ENCODE data around the gene PTBP2. TPM values are rescaled to one million over a fixed set of nuclear protein-coding genes. Genes with fewer than 3 reads are reported as not detected.

The PTBP2 gene
- total and polyA plus RNA-seq, 2 experiments from 2014 or later: 6.7 to 60.7 TPM

- H3K4me3 ChIP-seq: peak overlapping the region; percentile 93
- no peaks in the 10 kb centered on the region for H3K36me3 ChIP-seq (replicated peaks; ENCODE audit: insufficient read depth, low read depth)
- no peaks in the 10 kb centered on the region for H3K27me3 ChIP-seq
- H3K79me2 ChIP-seq: peaks cover 72% of the 10 kb centered on the region
- no peak overlapping the region for H2AFZ ChIP-seq
- H3K4me2 ChIP-seq: peak overlapping the region; percentile 77
- H4K20me1 ChIP-seq (ENCODE audit: insufficient read depth, poor library complexity, severe bottlenecking): peaks cover 10% of the 10 kb centered on the region
- no peaks in the 10 kb centered on the region for H3K9me3 ChIP-seq (ENCODE audit: low read depth)
- no peak for DNase-seq (ENCODE audit: low spot score)
- TF ChIP-seq EZH2 (IDR thresholded peaks at IDR 0.05; ENCODE audit: borderline replicate concordance): no peak
- TF ChIP-seq CTCF (IDR thresholded peaks at IDR 0.05; ENCODE audit: poor library complexity): no peak
- no peak for TF ChIP-seq EZH2phosphoT487 (IDR thresholded peaks at IDR 0.05; ENCODE audit: low read depth, severe bottlenecking, unreplicated experiment)
- H3K9me2 ChIP-seq (replicated peaks; ENCODE audit: insufficient read depth): no peaks in the 10 kb centered on the region
- WGBS (ENCODE audit: low lambda C conversion rate, missing lambda C conversion rate): 84% methylated on average over 3 of the region's 3 CpGs
- no peak overlapping the region for H3K27ac ChIP-seq
- H3K4me1 ChIP-seq (ENCODE audit: insufficient read depth): peaks cover 14% of the 10 kb centered on the region
These were observed 2.4 kb downstream of the PTBP2 start for GRCh38 chr1:96723936-96724335.

- Histone ChIP-seq H3K4me3 (no peak overlapping the region), H3K27me3 (no peaks in the 10 kb centered on the region), H3K79me2 (peaks cover 100% of the 10 kb centered on the region), H3K4me2 (no peak overlapping the region), H2AFZ (no peak overlapping the region), H3K9me3 (ENCODE audit: low read depth) (no peaks in the 10 kb centered on the region), H3K9me2 (replicated peaks; ENCODE audit: insufficient read depth) (no peaks in the 10 kb centered on the region), H4K20me1 (ENCODE audit: insufficient read depth, poor library complexity, severe bottlenecking) (peaks cover 45% of the 10 kb centered on the region), H3K36me3 (replicated peaks; ENCODE audit: insufficient read depth, low read depth) (no peaks in the 10 kb centered on the region), H3K27ac (no peak overlapping the region), H3K4me1 (ENCODE audit: insufficient read depth) (peaks cover 14% of the 10 kb centered on the region)
- no peak for DNase-seq (ENCODE audit: low spot score)
- TF ChIP-seq EZH2 (IDR thresholded peaks at IDR 0.05; ENCODE audit: borderline replicate concordance): no peak
- no peak for TF ChIP-seq CTCF (IDR thresholded peaks at IDR 0.05; ENCODE audit: poor library complexity)
- no peak for TF ChIP-seq EZH2phosphoT487 (IDR thresholded peaks at IDR 0.05; ENCODE audit: low read depth, severe bottlenecking, unreplicated experiment)
- 91% methylated on average over 3 of the region's 3 CpGs for WGBS (ENCODE audit: low lambda C conversion rate, missing lambda C conversion rate)
These were observed 6.3 kb downstream of the PTBP2 start for GRCh38 chr1:96727860-96728259.

- Histone ChIP-seq H3K27me3 (no peaks in the 10 kb centered on the region), H4K20me1 (ENCODE audit: insufficient read depth, poor library complexity, severe bottlenecking) (peaks cover 46% of the 10 kb centered on the region), H3K79me2 (peaks cover 100% of the 10 kb centered on the region)
These were observed 9.2 kb downstream of the PTBP2 start for GRCh38 chr1:96730574-96731298.

More at GRCh38 chr1:96730574-96731298, 9.2 kb downstream of the PTBP2 start:
- DNase-seq (ENCODE audit: low spot score): peak; percentile 12
- H3K4me1 ChIP-seq (ENCODE audit: insufficient read depth): peaks cover 6% of the 10 kb centered on the region
- no peak overlapping the region for H2AFZ ChIP-seq
- no peaks in the 10 kb centered on the region for H3K9me2 ChIP-seq (replicated peaks; ENCODE audit: insufficient read depth)
- no peak overlapping the region for H3K27ac ChIP-seq
- 89% methylated on average over 4 of the region's 4 CpGs for WGBS (ENCODE audit: low lambda C conversion rate, missing lambda C conversion rate)
- H3K4me2 ChIP-seq: no peak overlapping the region
- no peaks in the 10 kb centered on the region for H3K36me3 ChIP-seq (replicated peaks; ENCODE audit: insufficient read depth, low read depth)
- H3K9me3 ChIP-seq (ENCODE audit: low read depth): no peaks in the 10 kb centered on the region
- TF ChIP-seq CTCF (IDR thresholded peaks at IDR 0.05; ENCODE audit: poor library complexity) (no peak), EZH2 (IDR thresholded peaks at IDR 0.05; ENCODE audit: borderline replicate concordance) (no peak), EZH2phosphoT487 (IDR thresholded peaks at IDR 0.05; ENCODE audit: low read depth, severe bottlenecking, unreplicated experiment) (no peak)
- no peak overlapping the region for H3K4me3 ChIP-seq
